ENCODE data around the gene GPSM1.

Gene GPSM1

GRCh38 chr9:136361754-136362449 is 34.6 kb downstream of the GPSM1 start:
- peak; percentile 42 for DNase-seq (ENCODE audit: low spot score)

DNA sequence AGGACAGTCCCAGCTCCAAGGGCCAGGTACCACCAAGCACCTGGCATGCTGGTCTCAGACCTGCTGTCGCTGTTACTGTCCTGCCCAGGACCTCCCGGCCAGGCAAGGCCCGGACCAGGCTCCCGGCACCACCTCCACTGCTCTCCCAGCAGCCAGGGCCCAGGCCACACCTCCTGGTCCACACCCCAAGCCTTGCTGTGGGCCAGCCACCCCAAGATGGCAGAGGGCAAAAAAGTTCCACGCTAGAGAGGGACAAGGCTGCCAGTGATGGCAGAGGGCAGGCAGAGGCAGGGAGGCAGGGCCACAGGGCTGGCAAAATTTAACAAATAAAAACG is 35.1 kb downstream of the GPSM1 start:
- DNase-seq (ENCODE audit: low spot score) = no peak

- peak; percentile 99 for DNase-seq (ENCODE audit: low spot score)
Measured at GRCh38 chr9:136363106-136363948, 36.0 kb downstream of the GPSM1 start, which contains the start of gene DNLZ. Gene DNLZ (minus strand): TSS chr9:136363744. CDS start chr9:136363714, 30 bp downstream.

DNA sequence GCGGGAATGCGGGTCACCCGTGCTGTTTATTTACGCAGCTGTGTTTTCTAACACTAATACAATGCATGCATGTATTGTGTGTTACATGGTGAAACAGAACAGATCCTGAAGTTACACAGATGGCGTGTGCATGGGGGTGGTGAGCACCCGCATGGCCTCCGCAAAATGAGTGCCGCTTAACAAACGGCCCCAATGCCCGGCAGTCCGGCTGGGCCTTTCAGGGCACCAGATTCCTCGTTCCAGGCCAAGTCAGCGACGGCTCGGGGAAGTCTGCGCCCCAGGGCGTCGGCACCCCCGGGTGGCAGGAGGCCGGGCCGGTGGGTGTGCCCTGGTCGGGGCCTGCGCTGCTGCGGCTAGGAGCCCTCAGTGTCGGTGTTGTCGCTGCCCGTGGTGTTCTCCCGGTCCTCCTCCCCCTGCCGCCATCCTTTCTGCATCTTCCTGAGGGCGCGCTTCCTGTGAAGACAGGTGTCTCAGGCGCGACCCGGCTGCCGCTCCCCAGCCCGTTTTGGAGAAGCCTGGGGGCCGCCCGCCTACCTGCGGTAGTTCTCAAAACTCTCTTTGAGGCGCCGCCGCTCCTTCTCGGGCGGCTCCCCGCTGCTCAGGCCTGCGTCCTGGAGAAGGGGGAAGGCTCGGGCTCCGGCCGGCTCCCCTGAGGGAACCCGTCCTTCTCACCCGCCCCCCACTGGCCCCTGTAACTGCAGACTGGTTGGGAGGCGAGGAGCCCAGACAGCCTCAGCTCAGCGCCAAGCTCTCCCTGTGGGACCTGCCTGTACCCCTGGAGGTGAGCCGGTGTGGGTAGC is 36.8 kb downstream of the GPSM1 start:
- no peak for DNase-seq (ENCODE audit: low spot score)

GRCh38 chr9:136364942-136365774 is 37.8 kb downstream of the GPSM1 start:
- no peak for DNase-seq (ENCODE audit: low spot score)

DNA sequence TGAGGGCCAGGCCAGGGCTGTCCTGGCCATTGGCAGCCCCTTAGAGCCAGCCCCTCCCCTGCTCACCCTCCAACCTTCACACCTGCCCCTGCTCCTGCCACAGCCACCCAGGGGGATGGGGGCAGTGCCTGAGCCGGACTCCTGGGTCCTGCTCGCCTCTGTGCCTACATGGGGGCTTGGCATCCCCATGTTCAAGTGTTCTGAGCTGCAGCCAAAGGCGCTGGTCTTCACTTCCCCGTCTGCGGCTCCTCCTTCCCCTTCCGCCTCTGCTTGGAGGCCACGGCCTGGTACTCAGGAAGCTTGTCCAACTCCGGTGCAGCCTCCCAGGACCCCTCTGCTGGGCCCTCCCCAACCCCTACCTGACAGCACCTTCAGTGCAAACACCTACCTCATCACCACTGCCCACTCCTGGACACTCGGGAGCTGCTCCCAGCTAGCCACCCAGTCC is 38.5 kb downstream of the GPSM1 start:
- DNase-seq (ENCODE audit: low spot score) = no peak

GRCh38 chr9:136366826-136367225 is 39.5 kb downstream of the GPSM1 start:
- no peak for DNase-seq (ENCODE audit: low spot score)

- DNase-seq (ENCODE audit: low spot score) = no peak
Measured at GRCh38 chr9:136367296-136368145, 40.2 kb downstream of the GPSM1 start.

DNA sequence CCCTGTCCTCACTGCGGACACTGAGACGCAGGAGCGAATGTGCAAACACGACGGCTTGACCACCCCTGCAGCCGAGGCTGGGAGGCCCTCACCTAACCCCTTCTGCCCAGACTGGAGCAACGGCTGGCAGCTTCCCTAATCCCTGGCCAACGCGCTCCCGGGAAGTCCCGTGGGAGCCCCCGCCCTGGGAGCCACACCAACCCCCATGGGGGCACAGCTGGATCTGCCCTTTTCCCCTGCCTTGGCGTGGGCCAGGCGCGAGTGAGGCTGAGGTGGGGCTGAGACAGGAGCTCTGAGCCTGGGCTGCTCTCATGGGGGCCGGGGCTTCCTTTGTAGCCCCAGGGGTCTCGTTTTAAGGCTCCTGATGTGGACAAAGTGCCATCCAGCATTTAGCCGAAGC is 40.9 kb downstream of the GPSM1 start:
- no peak for DNase-seq (ENCODE audit: low spot score)

- no peak for DNase-seq (ENCODE audit: low spot score)
Measured at GRCh38 chr9:136370037-136370436, 42.7 kb downstream of the GPSM1 start.

DNA sequence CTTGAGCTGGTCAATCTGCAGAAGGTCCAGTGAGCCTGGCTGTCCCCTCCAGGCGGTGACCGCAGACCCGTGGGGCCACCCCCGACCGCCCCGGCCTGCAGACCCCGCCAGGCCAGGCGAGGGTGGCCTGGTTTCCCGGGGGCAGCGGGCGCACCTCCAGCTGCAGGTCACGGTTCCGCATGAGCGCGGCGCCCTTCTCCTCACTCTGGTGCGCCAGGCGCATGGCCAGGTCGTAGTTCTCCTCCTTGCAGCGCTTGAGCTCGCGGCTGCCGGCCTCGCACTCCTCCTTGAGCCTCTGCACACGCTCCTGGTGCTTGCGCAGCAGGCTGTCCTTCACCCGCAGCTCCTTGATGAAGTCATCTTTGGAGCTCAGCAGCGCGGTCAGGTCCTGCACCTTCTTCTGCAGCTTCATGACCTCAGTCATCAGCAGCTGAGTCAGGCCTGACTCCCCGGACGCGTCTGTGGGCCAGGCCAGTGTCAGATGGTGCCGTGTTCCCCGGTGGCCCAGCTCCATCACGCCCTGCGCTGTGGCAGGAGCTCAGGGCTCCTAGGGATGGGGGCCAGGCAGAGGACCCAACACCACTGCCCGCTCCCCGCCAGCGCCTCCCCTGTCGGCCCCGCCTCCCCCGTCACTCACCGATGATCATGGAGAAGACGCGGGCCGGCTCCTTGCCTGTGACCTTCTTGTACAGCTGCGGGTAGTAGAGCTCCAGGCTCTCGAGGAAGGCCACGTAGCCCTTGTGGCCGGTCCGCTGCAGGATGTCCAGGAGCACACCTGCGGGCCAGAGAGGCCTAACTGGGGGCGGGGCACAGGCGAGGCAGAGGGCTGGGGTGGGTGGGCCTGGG is 43.6 kb downstream of the GPSM1 start:
- DNase-seq (ENCODE audit: low spot score) = no peak

- no peak for DNase-seq (ENCODE audit: low spot score)
Measured at GRCh38 chr9:136371533-136371880, 44.2 kb downstream of the GPSM1 start.

- DNase-seq (ENCODE audit: low spot score) = no peak
Measured at GRCh38 chr9:136372006-136372405, 44.7 kb downstream of the GPSM1 start.

DNA sequence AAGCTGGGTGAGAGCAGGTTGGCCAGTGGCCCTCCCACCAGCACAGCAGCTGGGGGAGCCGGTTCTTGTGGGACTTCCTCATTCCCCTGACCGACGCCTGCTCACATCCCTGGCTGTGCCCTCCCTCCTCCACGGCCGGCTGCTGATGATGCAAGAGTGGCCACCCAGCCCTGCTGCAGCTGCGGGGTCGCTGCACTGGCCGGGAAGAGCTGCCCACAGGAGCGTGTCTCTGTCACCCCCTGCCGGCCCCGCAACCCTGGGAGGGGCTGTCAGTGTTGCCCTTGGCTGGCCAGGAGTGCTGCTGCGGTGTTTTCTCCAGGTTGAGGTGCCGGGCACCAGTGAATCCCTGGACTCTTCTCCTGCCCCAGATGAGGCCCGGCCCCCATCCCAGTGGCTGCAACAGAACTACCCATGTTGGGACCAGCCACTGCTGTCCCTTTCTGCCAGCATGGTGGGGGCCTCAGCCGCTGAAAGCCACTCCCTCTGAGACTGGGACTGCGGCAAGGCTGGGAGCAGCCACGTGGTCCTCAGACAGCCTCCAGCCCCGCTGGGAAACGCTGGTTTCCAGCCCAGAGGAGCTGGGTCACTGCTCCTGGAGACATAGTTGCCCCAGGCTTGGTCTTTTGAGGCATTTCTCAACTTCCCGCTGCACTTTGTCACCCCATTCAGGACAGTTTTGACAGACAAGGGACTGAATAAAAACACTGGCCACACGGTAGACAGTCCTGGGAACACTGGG is 45.4 kb downstream of the GPSM1 start:
- peak; percentile 92 for DNase-seq (ENCODE audit: low spot score)

DNA sequence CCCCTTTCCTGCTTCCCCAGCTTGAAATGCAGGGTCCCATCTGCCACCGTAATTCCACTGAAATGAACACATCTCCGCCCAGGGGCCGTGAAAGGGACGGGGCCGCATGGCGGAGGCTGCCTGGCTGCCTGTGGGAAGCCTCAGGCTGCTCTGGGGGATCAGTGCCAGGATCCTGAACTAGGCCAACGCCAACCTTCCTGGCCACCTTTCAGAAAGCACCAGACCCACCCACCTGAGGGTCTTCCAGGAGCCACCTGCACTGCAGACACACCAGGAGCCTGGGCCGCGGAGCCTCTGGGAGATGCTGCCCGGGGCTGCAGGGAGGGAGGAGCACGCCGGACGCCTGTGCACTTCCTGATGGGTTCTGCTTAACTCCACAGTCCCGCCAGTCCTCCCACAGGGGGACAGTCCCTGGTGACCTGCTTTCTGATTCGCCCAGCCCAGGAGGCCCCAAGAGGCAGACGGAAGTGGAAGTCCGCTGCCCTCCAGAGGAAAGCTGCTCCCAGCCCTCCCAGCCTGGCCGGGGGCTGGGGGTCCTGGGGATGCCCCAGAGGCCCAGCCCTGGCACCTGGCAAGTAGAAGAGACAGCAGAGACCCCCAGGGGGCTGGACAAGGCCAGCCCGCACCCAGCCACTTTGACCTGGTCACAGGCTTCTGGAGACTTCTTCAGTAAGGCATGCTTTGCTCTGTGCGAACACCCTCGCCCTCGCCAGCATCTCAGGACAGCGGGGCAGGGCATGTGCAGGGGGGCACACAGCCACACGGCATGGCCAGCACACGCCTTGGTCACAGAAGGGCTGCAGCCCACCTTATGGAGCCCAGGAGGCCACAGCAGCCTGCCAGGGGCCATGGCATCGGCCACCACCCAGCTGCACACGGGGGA is 46.2 kb downstream of the GPSM1 start, which contains the start of gene CARD9:
TSS of gene CARD9 (minus strand) at position 370 of the 883 bp plus-strand sequence. CDS start 1,591 bp downstream, outside the sequence.
- DNase-seq (ENCODE audit: low spot score) = peak; percentile 49

- DNase-seq (ENCODE audit: low spot score) = no peak
Measured at GRCh38 chr9:136374183-136374575, 46.8 kb downstream of the GPSM1 start.

- no peak for DNase-seq (ENCODE audit: low spot score)
Measured at GRCh38 chr9:136375096-136375495, 47.8 kb downstream of the GPSM1 start.

- no peak for DNase-seq (ENCODE audit: low spot score)
Measured at GRCh38 chr9:136376457-136376856, 49.1 kb downstream of the GPSM1 start.
